Osteoblast (primary cell): ENCODE measurements around the gene WNT7B. TPM values are rescaled to one million over a fixed set of nuclear protein-coding genes. Genes with fewer than 3 reads are reported as not detected.

ENCODE experiments used
- DNase-seq: peaks from one replicate; pipeline ENCODE4 v3.0.0; 2011; ENCODE audit warnings: low spot score, mixed read lengths; ENCODE audit not compliant: insufficient read length; ENCODE audit errors: missing footprints
- H2AFZ ChIP-seq: 2 replicates; pipeline ENCODE4 v1.6.0; 2011; ENCODE audit warnings: mild to moderate bottlenecking, low read length
- H3K27ac ChIP-seq: 2 replicates; pipeline ENCODE4 v1.5.1; 2011; ENCODE audit warnings: mild to moderate bottlenecking, low read depth, low read length, moderate library complexity
- H3K27me3 ChIP-seq: 2 replicates; pipeline ENCODE4 v1.6.0; 2012; ENCODE audit warnings: mild to moderate bottlenecking, control low read depth, inconsistent platforms, low read length, moderate library complexity; ENCODE audit not compliant: insufficient read depth
- H3K36me3 ChIP-seq: 2 replicates; pipeline ENCODE4 v1.5.1; 2011; ENCODE audit warnings: mild to moderate bottlenecking, low read length, control low read depth, moderate library complexity; ENCODE audit not compliant: insufficient read depth
- H3K4me1 ChIP-seq: 2 replicates; pipeline ENCODE4 v1.5.1; 2011; ENCODE audit warnings: mild to moderate bottlenecking, low read length, control low read depth, moderate library complexity; ENCODE audit not compliant: insufficient read depth
- H3K4me2 ChIP-seq: 2 replicates; pipeline ENCODE4 v1.6.0; 2011; ENCODE audit warnings: mild to moderate bottlenecking, low read length; ENCODE audit not compliant: insufficient read depth
- H3K4me3 ChIP-seq: fragments of 200-600 bp; sonication (generic); 3 replicates; pipeline ENCODE4 v1.5.1; 2012; ENCODE audit warnings: mild to moderate bottlenecking, low read length, inconsistent platforms; ENCODE audit not compliant: insufficient read depth
- H3K79me2 ChIP-seq: 2 replicates; pipeline ENCODE4 v1.6.0; 2012; ENCODE audit warnings: mild to moderate bottlenecking, low read length, control low read depth, inconsistent platforms; ENCODE audit not compliant: insufficient read depth
- H3K9me3 ChIP-seq: 2 replicates; pipeline ENCODE4 v1.5.1; 2011; ENCODE audit warnings: low read depth, low read length, control low read depth
- H4K20me1 ChIP-seq: 2 replicates; pipeline ENCODE4 v1.6.0; 2012; ENCODE audit warnings: mild to moderate bottlenecking, low read length, control low read depth; ENCODE audit not compliant: insufficient read depth
- CTCF ChIP-seq: IDR thresholded peaks from 2 replicates; pipeline ENCODE4 v1.5.1; 2011; ENCODE audit warnings: mild to moderate bottlenecking, low read depth, low read length, moderate library complexity; ENCODE audit errors: extremely low read depth
- total RNA-seq: library from RNA; depleted of rRNA; stranded (reverse); fragments of >200 nt; gene quantifications from 2 replicates; pipeline ENCODE4 v1.2.3, GENCODE V29; 2012

Gene WNT7B
- total RNA-seq = 0.59 TPM in 1 of 2 replicates, not detected in the other

GRCh38 chr22:45977003-45977411 lies at the start of gene WNT7B:
TSS of gene WNT7B (minus strand) at chr22:45977162. CDS start at chr22:45976754, 408 bp downstream.
- Histone ChIP-seq H3K27me3 (peaks cover 54% of the 10 kb centered on the region), H4K20me1 (peaks cover 16% of the 10 kb centered on the region), H3K4me1 (no peaks in the 10 kb centered on the region), H3K4me3 (peak within 1 kb of the TSS; percentile 37), H3K79me2 (no peaks in the 10 kb centered on the region), H3K36me3 (no peaks in the 10 kb centered on the region), H3K9me3 (no peaks in the 10 kb centered on the region), H3K4me2 (peak within 1 kb of the TSS; percentile 89), H3K27ac (no peak within 1 kb of the TSS), H2AFZ (no peak within 1 kb of the TSS)
- TF ChIP-seq CTCF = no peak
- peak; percentile 73 for DNase-seq

- Histone ChIP-seq H2AFZ (peak overlapping the region; percentile 82), H4K20me1 (no peaks in the 10 kb centered on the region), H3K27ac (no peak overlapping the region), H3K4me3 (no peak overlapping the region), H3K4me1 (peaks cover 9% of the 10 kb centered on the region), H3K4me2 (no peak overlapping the region), H3K9me3 (no peaks in the 10 kb centered on the region), H3K79me2 (no peaks in the 10 kb centered on the region), H3K27me3 (no peaks in the 10 kb centered on the region), H3K36me3 (no peaks in the 10 kb centered on the region)
- no peak for TF ChIP-seq CTCF
- peak; percentile 88 for DNase-seq
These were observed 49.3 kb upstream of the WNT7B start for GRCh38 chr22:46025973-46026898.

- no peaks in the 10 kb centered on the region for H3K27me3 ChIP-seq
- no peaks in the 10 kb centered on the region for H3K9me3 ChIP-seq
- H3K79me2 ChIP-seq = no peaks in the 10 kb centered on the region
- DNase-seq = no peak
- H3K4me1 ChIP-seq = peaks cover 9% of the 10 kb centered on the region
- TF ChIP-seq CTCF = no peak
- H3K36me3 ChIP-seq = no peaks in the 10 kb centered on the region
- H2AFZ ChIP-seq = no peak overlapping the region
- H4K20me1 ChIP-seq = no peaks in the 10 kb centered on the region
- H3K27ac ChIP-seq = no peak overlapping the region
- no peak overlapping the region for H3K4me3 ChIP-seq
- H3K4me2 ChIP-seq = no peak overlapping the region
These were observed 48.4 kb upstream of the WNT7B start for GRCh38 chr22:46025225-46025972.
